KBM-7 (cell line): Measurements from ENCODE around the gene PIP4K2B.
"Not testable (repeated sequence)": the region's sequence is repeated elsewhere in the genome, so short reads cannot be mapped to it uniquely, and the experiment has no call there.

ENCODE experiments used
- DNase-seq: peaks from one replicate; pipeline ENCODE4 v3.0.0-alpha.2; 2015
- in situ Hi-C: fragments of 300-500 bp; cut with MboI; formaldehyde crosslinking; loops from 2 replicates; pipeline ENCODE4 v1.14.3; 2020; ENCODE audit warnings: low sequenced_read_pairs, low pct_unique_long_range_greater_than_20kb, mixed read lengths

Gene PIP4K2B

GRCh38 chr17:38733982-38734973, 65.1 kb downstream of the PIP4K2B start:
- in situ Hi-C loops = loop anchor here (10.0 kb wide), 1 partner anchor 59 kb away; the partner anchor contains the start of gene EPOP
- peak; percentile 43 for DNase-seq

- in situ Hi-C loops = loop anchor here (10.0 kb wide), 1 partner anchor 59 kb away; the partner anchor contains the start of gene EPOP
- DNase-seq = no peak
Observed at GRCh38 chr17:38733282-38733981, 65.9 kb downstream of the PIP4K2B start.

- DNase-seq = no peak
- in situ Hi-C loops = loop anchor here (10.0 kb wide), 1 partner anchor 58 kb away; the partner anchor contains the start of gene EPOP
Observed at GRCh38 chr17:38732376-38733281, 66.7 kb downstream of the PIP4K2B start.

- in situ Hi-C loops = loop anchor here (10.0 kb wide), 1 partner anchor 57 kb away; the partner anchor contains the start of gene EPOP
- peak; percentile 57 for DNase-seq
Observed at GRCh38 chr17:38731526-38732294, 67.6 kb downstream of the PIP4K2B start.

GRCh38 chr17:38730526-38731379, 68.6 kb downstream of the PIP4K2B start:
- peak; percentile 63 for DNase-seq
- in situ Hi-C loops = loop anchor here (10.0 kb wide), 1 partner anchor 56 kb away; the partner anchor contains the start of gene EPOP

GRCh38 chr17:38729886-38730525, 69.3 kb downstream of the PIP4K2B start, which contains the start of gene CISD3:
CISD3 (plus strand) TSS chr17:38730341; CDS start chr17:38730359, 18 bp downstream.
- in situ Hi-C loops = loop anchor here (10.0 kb wide), 1 partner anchor 55 kb away; the partner anchor contains the start of gene EPOP
- DNase-seq = peak; percentile 80

GRCh38 chr17:38729368-38729885, 69.9 kb downstream of the PIP4K2B start:
- no peak for DNase-seq
- in situ Hi-C loops = no loop called here

GRCh38 chr17:38728290-38728831, 71.0 kb downstream of the PIP4K2B start:
- in situ Hi-C loops = no loop called here
- peak; percentile 60 for DNase-seq

- DNase-seq = no peak
- in situ Hi-C loops = no loop called here
Observed at GRCh38 chr17:38727736-38728135, 71.6 kb downstream of the PIP4K2B start.

GRCh38 chr17:38726145-38726544, 73.2 kb downstream of the PIP4K2B start:
- in situ Hi-C loops, DNase-seq: not testable (repeated sequence)

- in situ Hi-C loops = no loop called here
- no peak for DNase-seq
Observed at GRCh38 chr17:38725066-38725465, 74.3 kb downstream of the PIP4K2B start.

GRCh38 chr17:38724337-38724988, 74.9 kb downstream of the PIP4K2B start:
- no peak for DNase-seq
- in situ Hi-C loops = no loop called here

- in situ Hi-C loops = no loop called here
Observed at GRCh38 chr17:38721802-38722201, 77.6 kb downstream of the PIP4K2B start.

GRCh38 chr17:38720941-38721340, 78.4 kb downstream of the PIP4K2B start:
- DNase-seq = no peak
- in situ Hi-C loops = no loop called here

More at GRCh38 chr17:38721802-38722201, 77.6 kb downstream of the PIP4K2B start:
- DNase-seq = no peak

GRCh38 chr17:38719943-38720641, 79.3 kb downstream of the PIP4K2B start:
- in situ Hi-C loops = no loop called here
- no peak for DNase-seq
